H9 (cell line): Measurements from ENCODE around the gene NDUFS3. TPM values are rescaled to one million over a fixed set of nuclear protein-coding genes. Genes with fewer than 3 reads are reported as not detected.

ENCODE experiments used
- DNase-seq: peaks from one replicate; pipeline ENCODE4 v3.0.0-alpha.2; 2017
- H2AFZ ChIP-seq: one replicate; pipeline ENCODE4 v1.6.1; 2013; ENCODE audit warnings: mild to moderate bottlenecking, low read length, control low read depth, moderate library complexity
- H2AK5ac ChIP-seq: 2 replicates; pipeline ENCODE4 v1.6.1; 2013; ENCODE audit warnings: low read length, control low read depth, mixed read lengths; ENCODE audit not compliant: insufficient read length
- H2BK120ac ChIP-seq: one replicate; pipeline ENCODE4 v1.6.1; 2013; ENCODE audit warnings: low read depth, mild to moderate bottlenecking, low read length, control low read depth, inconsistent platforms; ENCODE audit not compliant: poor library complexity, severe bottlenecking
- H2BK12ac ChIP-seq: 2 replicates; pipeline ENCODE4 v1.6.1; 2013; ENCODE audit warnings: low read length, control low read depth, mixed read lengths, low read depth; ENCODE audit not compliant: insufficient read length
- H2BK15ac ChIP-seq: 2 replicates; pipeline ENCODE4 v1.6.1; 2013; ENCODE audit warnings: low read depth, low read length, control low read depth
- H2BK20ac ChIP-seq: one replicate; pipeline ENCODE4 v1.6.1; 2013; ENCODE audit warnings: low read depth, mild to moderate bottlenecking, low read length, control low read depth, inconsistent platforms; ENCODE audit not compliant: poor library complexity, severe bottlenecking
- H2BK5ac ChIP-seq: 2 replicates; pipeline ENCODE4 v1.6.1; 2013; ENCODE audit warnings: low read length, control low read depth, mixed read lengths; ENCODE audit not compliant: insufficient read length
- H3K14ac ChIP-seq: 2 replicates; pipeline ENCODE4 v1.6.1; 2013; ENCODE audit warnings: low read length, control low read depth; ENCODE audit not compliant: insufficient read depth
- H3K18ac ChIP-seq: 2 replicates; pipeline ENCODE4 v1.6.1; 2013; ENCODE audit warnings: low read depth, mild to moderate bottlenecking, mixed read lengths, low read length, control low read depth; ENCODE audit not compliant: insufficient read length
- H3K23ac ChIP-seq: 2 replicates; pipeline ENCODE4 v1.6.1; 2013; ENCODE audit warnings: low read length, control low read depth, mixed read lengths, low read depth; ENCODE audit not compliant: insufficient read length
- H3K23me2 ChIP-seq: 2 replicates; pipeline ENCODE4 v1.6.1; 2013; ENCODE audit warnings: low read depth, mild to moderate bottlenecking, mixed read lengths, low read length, control low read depth; ENCODE audit not compliant: insufficient read length, poor library complexity, severe bottlenecking
- H3K27ac ChIP-seq: 2 replicates; pipeline ENCODE4 v1.5.1; 2013; ENCODE audit warnings: low read length, control low read depth, mixed read lengths, low read depth; ENCODE audit not compliant: insufficient read length
- H3K27me3 ChIP-seq: 2 replicates; pipeline ENCODE4 v1.6.1; 2013; ENCODE audit warnings: low read length, control low read depth, inconsistent platforms; ENCODE audit not compliant: insufficient read depth
- H3K4ac ChIP-seq: 2 replicates; pipeline ENCODE4 v1.6.1; 2013; ENCODE audit warnings: low read depth, mild to moderate bottlenecking, control low read depth, inconsistent platforms, low read length, moderate library complexity
- H3K4me1 ChIP-seq: 2 replicates; pipeline ENCODE4 v1.6.1; 2013; ENCODE audit warnings: low read length, control low read depth, inconsistent platforms; ENCODE audit not compliant: insufficient read depth
- H3K4me2 ChIP-seq: 2 replicates; pipeline ENCODE4 v1.6.1; 2013; ENCODE audit warnings: low read length, control low read depth, mixed read lengths; ENCODE audit not compliant: insufficient read length, insufficient read depth
- H3K56ac ChIP-seq: 2 replicates; pipeline ENCODE4 v1.6.1; 2013; ENCODE audit warnings: low read depth, mild to moderate bottlenecking, mixed read lengths, low read length, control low read depth; ENCODE audit not compliant: insufficient read length
- H3K79me1 ChIP-seq: 2 replicates; pipeline ENCODE4 v1.6.1; 2013; ENCODE audit warnings: low read depth, mild to moderate bottlenecking, moderate library complexity, low read length, control low read depth, inconsistent platforms; ENCODE audit not compliant: insufficient read depth, poor library complexity, severe bottlenecking
- H3K79me2 ChIP-seq: 2 replicates; pipeline ENCODE4 v1.6.1; 2013; ENCODE audit warnings: low read length, control low read depth, inconsistent platforms; ENCODE audit not compliant: insufficient read depth
- H3K9ac ChIP-seq: 2 replicates; pipeline ENCODE4 v1.6.1; 2013; ENCODE audit warnings: low read length, control low read depth, mixed read lengths; ENCODE audit not compliant: insufficient read length; ENCODE audit errors: extremely low read depth
- H3K9me3 ChIP-seq: one replicate; pipeline ENCODE4 v1.6.1; 2013; ENCODE audit warnings: low read depth, low read length, inconsistent platforms; ENCODE audit not compliant: control insufficient read depth
- H3T11ph ChIP-seq: one replicate; pipeline ENCODE4 v1.6.1; 2013; ENCODE audit warnings: mild to moderate bottlenecking, low read length, control low read depth, inconsistent platforms
- H4K20me1 ChIP-seq: one replicate; pipeline ENCODE4 v1.6.1; 2013; ENCODE audit not compliant: control insufficient read depth, insufficient read length, insufficient read depth
- H4K5ac ChIP-seq: 2 replicates; pipeline ENCODE4 v1.6.1; 2013; ENCODE audit warnings: low read depth, mild to moderate bottlenecking, mixed read lengths, low read length, control low read depth; ENCODE audit not compliant: insufficient read length
- H4K8ac ChIP-seq: replicated peaks from 2 replicates; pipeline ENCODE4 v1.6.1; 2013; ENCODE audit warnings: low read length, control low read depth, mixed read lengths, low read depth; ENCODE audit not compliant: insufficient read length
- H4K91ac ChIP-seq: 2 replicates; pipeline ENCODE4 v1.6.1; 2013; ENCODE audit warnings: low read depth, mild to moderate bottlenecking, moderate library complexity, mixed read lengths, low read length, control low read depth; ENCODE audit not compliant: insufficient read length
- H3K27ac Mint-ChIP-seq, 3 experiments: 2 replicates in 2 of 3; 3 replicates in 1 of 3; pipeline ENCODE4 v1.8.0; 2020 to 2021; ENCODE audit warnings: mixed read lengths in 3 of 3, mild to moderate bottlenecking in 1 of 3, moderate library complexity in 1 of 3
- H3K27me3 Mint-ChIP-seq: 2 replicates; pipeline ENCODE4 v1.8.0; 2021; ENCODE audit warnings: low read depth, mild to moderate bottlenecking, moderate library complexity, mixed read lengths
- H3K36me3 Mint-ChIP-seq, 3 experiments: 2 replicates in 2 of 3; 3 replicates in 1 of 3; pipeline ENCODE4 v1.8.0; 2020 to 2021; ENCODE audit warnings: low read depth in 3 of 3, mixed read lengths in 3 of 3; ENCODE audit not compliant: insufficient read depth in 1 of 3
- H3K4me1 Mint-ChIP-seq, 2 experiments: 2 replicates each; pipeline ENCODE4 v1.8.0; 2020; ENCODE audit warnings: mixed read lengths in 2 of 2
- H3K4me3 Mint-ChIP-seq, 2 experiments: 2 replicates in 1 of 2; 3 replicates in 1 of 2; pipeline ENCODE4 v1.8.0; 2020 to 2021; ENCODE audit warnings: mild to moderate bottlenecking in 2 of 2, mixed read lengths in 2 of 2, moderate library complexity in 1 of 2
- H3K9me3 Mint-ChIP-seq, 2 experiments: 2 replicates in 1 of 2; 3 replicates in 1 of 2; pipeline ENCODE4 v1.8.0; 2020; ENCODE audit warnings: mild to moderate bottlenecking in 2 of 2, mixed read lengths in 2 of 2, moderate library complexity in 1 of 2
- CTCF ChIP-seq: fragments of 200-600 bp; sonication (generic); conservative IDR thresholded peaks from 3 replicates; pipeline ENCODE4 v1.8.0; 2021; ENCODE audit warnings: antibody characterized with exemption, mild to moderate bottlenecking
- WGBS: extraction: QIAGEN DNeasy Blood & Tissue Kit; methylation state at CpG from one replicate; pipeline ENCODE4 v1.1.7; 2013; ENCODE audit warnings: missing lambda C conversion rate, low lambda C conversion rate, mixed read lengths; ENCODE audit not compliant: insufficient read length; ENCODE audit errors: extremely low coverage; 5-methylcytosine and 5-hydroxymethylcytosine counted together
- total RNA-seq: library from RNA; stranded (reverse); gene quantifications from 2 replicates; pipeline ENCODE4 v1.2.1, GENCODE V29; 2021

The NDUFS3 gene
- total RNA-seq, 1 experiment from 2014 or later, result 144 TPM

- no peak overlapping the region for H3K56ac ChIP-seq
- no peak overlapping the region for H3K4ac ChIP-seq
- H2BK20ac ChIP-seq, result no peak overlapping the region
- no peak for TF ChIP-seq CTCF
- H2AK5ac ChIP-seq, result no peak overlapping the region
- H3K4me2 ChIP-seq, result no peak overlapping the region
- no peak overlapping the region for H4K5ac ChIP-seq
- no peak overlapping the region for H4K91ac ChIP-seq
- H3K27me3 ChIP-seq, result no peaks in the 10 kb centered on the region
- no peak overlapping the region for H3K27ac ChIP-seq
- no peak overlapping the region for H3K9ac ChIP-seq
- Mint-ChIP-seq H3K4me1 (peaks cover 33 to 37% of the 10 kb centered on the region in 2 experiments), H3K36me3 (peaks cover 3 to 20% (median 11%) of the 10 kb centered on the region in 3 experiments; a peak in 6 of 7 replicates), H3K27ac (no peak overlapping the region), H3K27me3 (no peaks in the 10 kb centered on the region), H3K9me3 (no peaks in the 10 kb centered on the region), H3K4me3 (no peak overlapping the region)
- DNase-seq, result no peak
- no peak overlapping the region for H2BK5ac ChIP-seq
- no peak overlapping the region for H3K18ac ChIP-seq
- H3K9me3 ChIP-seq, result no peaks in the 10 kb centered on the region
- H3K23me2 ChIP-seq, result no peaks in the 10 kb centered on the region
- no CpG with 5 or more reads among the region's 3 CpGs for WGBS
- H3T11ph ChIP-seq, result no peak overlapping the region
- no peak overlapping the region for H2AFZ ChIP-seq
- H3K79me1 ChIP-seq, result peaks cover 3% of the 10 kb centered on the region
- H4K20me1 ChIP-seq, result no peaks in the 10 kb centered on the region
- H4K8ac ChIP-seq, result no peak overlapping the region
- no peak overlapping the region for H2BK15ac ChIP-seq
- H2BK12ac ChIP-seq, result no peak overlapping the region
- peaks cover 4% of the 10 kb centered on the region; the same call in 1 of the 2 replicates for H3K4me1 ChIP-seq
- no peak overlapping the region for H3K23ac ChIP-seq
- H2BK120ac ChIP-seq, result no peak overlapping the region
- peaks cover 63% of the 10 kb centered on the region; the same call in 1 of the 2 replicates for H3K79me2 ChIP-seq
- no peak overlapping the region for H3K14ac ChIP-seq
These were observed 42.0 kb upstream of the NDUFS3 start for GRCh38 chr11:47536915-47537314.
